Measurements from ENCODE around the gene TAF11L5.
"Not testable (repeated sequence)": the region's sequence is repeated elsewhere in the genome, so short reads cannot be mapped to it uniquely, and the experiment has no call there.

The TAF11L5 gene

GRCh38 chr5:17524935-17525334 is at the start of gene TAF11L5:
TSS of gene TAF11L5 (plus strand) at chr5:17525235.
- not testable (repeated sequence) for DNase-seq

- no peak for DNase-seq
Observed at GRCh38 chr5:17477043-17477442, 48.0 kb upstream of the TAF11L5 start.

- no peak for DNase-seq
Observed at GRCh38 chr5:17477573-17478265, 47.3 kb upstream of the TAF11L5 start.

DNA sequence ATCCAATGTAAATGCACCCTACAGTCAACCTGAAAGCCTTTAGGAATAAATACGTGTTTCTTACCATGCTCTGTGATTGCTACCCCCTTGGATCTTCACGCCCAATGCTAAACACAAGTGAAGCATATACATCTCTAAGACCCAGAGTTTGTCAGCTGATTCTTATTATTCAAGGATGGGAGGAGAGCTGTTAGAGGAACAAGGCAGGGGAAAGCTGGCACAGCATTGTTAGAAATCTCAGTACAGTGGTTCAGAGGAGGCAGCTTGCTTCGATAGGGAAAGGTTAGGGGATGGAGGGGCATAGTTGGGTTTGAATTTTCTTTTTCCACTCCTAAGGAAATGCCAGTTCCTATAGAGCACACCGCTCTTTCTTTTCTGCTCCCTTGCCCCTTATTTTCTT is 43.7 kb upstream of the TAF11L5 start:
- DNase-seq: no peak

GRCh38 chr5:17482790-17483189 is 42.2 kb upstream of the TAF11L5 start:
- DNase-seq: no peak

- not testable (repeated sequence) for DNase-seq
Observed at GRCh38 chr5:17486464-17487173, 38.4 kb upstream of the TAF11L5 start.

GRCh38 chr5:17487174-17487512 is 37.9 kb upstream of the TAF11L5 start:
- no peak for DNase-seq

DNA sequence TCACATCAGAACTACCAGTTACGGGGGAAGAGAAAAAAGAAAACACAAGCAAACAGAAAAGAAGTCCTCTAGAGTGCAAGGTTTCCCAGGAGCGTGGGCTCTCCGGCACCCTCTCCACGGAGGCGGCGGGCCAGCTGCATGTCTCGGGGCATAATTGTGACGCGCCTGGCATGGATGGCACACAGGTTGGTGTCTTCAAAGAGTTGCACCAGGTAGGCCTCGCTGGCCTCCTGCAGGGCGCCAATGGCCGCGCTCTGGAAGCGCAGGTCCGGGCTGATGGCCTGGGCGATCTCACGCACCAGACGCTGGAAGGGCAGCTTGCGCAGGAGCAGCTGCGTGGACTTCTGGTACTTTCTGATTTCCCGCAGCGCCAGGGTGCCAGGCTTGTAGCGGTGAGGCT is 33.8 kb upstream of the TAF11L5 start:
- not testable (repeated sequence) for DNase-seq

DNA sequence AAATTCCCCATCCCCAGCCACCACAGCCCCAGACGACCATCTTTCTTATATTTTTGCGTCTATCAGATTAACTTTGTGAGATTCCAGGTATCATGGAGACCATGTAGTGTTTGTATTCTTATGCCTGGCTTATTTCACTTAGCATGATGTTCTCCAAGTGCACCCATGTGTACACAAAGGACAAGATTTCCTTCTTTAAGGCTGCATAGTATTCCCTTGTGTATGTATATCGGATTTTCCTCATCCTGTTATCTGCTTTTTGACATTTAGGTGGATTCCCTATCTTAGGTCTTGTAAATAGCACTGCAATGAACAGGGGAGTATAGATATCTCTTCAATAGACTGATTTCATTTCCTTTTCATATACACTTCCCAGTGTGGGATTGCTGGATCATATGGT is 32.3 kb upstream of the TAF11L5 start:
- no peak for DNase-seq

- DNase-seq: no peak
Observed at GRCh38 chr5:17497446-17497845, 27.6 kb upstream of the TAF11L5 start.

- DNase-seq: not testable (repeated sequence)
Observed at GRCh38 chr5:17497931-17498330, 27.1 kb upstream of the TAF11L5 start, which contains the start of gene TAF11L2. TSS of gene TAF11L2 (plus strand) at chr5:17498231.

- no peak for DNase-seq
Observed at GRCh38 chr5:17511775-17512325, 13.2 kb upstream of the TAF11L5 start.

DNA sequence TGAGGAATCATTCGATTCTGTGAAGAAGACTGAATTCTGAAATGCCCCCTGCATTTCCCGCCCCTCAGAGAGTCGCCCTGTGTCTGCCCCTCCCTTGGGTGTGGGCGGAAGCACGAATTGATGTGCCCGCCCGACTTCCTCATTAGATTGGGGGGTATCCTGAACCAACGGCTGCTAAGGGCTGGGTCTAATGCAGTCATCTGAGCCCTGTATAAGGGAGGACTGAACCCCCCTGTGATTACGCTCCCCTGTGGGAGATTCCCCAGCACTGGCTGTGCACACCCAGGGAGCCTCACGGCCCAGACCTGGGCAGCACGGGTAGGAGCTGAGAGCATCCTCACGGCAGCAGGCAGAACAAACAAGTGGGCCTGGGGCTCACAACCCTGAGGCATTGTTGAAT is 7.5 kb upstream of the TAF11L5 start:
- not testable (repeated sequence) for DNase-seq

DNA sequence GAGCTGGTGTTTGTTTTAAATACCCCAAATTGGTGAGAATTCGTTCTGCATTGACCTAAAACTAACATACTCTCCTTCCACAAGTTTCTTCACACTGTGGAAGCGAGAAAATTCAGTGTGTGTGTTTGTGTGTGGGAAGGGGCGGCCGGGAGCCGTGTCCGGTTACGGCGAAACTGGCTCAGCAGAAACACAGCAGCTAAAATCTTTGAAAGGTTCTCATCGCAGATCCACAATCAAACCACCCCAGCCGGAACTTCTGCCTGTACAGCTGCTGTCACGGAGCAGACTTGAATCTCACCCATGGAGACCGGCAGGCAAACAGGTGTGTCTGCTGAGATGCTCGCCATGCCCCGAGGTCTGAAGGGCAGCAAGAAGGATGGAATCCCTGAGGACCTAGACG is 7.0 kb upstream of the TAF11L5 start, which contains the start of gene TAF11L3:
TSS of gene TAF11L3 (plus strand) at position 301 of the 400 bp plus-strand sequence.
- DNase-seq: not testable (repeated sequence)

GRCh38 chr5:17519508-17519907 is 5.5 kb upstream of the TAF11L5 start:
- DNase-seq: not testable (repeated sequence)

DNA sequence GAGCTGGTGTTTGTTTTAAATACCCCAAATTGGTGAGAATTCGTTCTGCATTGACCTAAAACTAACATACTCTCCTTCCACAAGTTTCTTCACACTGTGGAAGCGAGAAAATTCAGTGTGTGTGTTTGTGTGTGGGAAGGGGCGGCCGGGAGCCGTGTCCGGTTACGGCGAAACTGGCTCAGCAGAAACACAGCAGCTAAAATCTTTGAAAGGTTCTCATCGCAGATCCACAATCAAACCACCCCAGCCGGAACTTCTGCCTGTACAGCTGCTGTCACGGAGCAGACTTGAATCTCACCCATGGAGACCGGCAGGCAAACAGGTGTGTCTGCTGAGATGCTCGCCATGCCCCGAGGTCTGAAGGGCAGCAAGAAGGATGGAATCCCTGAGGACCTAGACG is 3.5 kb upstream of the TAF11L5 start, which contains the start of gene TAF11L4:
TSS of gene TAF11L4 (plus strand) at position 301 of the 400 bp plus-strand sequence.
- DNase-seq: not testable (repeated sequence)

- DNase-seq: not testable (repeated sequence)
Observed at GRCh38 chr5:17526504-17526903, 1.5 kb downstream of the TAF11L5 start.

DNA sequence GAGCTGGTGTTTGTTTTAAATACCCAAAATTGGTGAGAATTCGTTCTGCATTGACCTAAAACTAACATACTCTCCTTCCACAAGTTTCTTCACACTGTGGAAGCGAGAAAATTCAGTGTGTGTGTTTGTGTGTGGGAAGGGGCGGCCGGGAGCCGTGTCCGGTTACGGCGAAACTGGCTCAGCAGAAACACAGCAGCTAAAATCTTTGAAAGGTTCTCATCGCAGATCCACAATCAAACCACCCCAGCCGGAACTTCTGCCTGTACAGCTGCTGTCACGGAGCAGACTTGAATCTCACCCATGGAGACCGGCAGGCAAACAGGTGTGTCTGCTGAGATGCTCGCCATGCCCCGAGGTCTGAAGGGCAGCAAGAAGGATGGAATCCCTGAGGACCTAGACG is 3.3 kb downstream of the TAF11L5 start, which contains the start of gene TAF11L6:
TSS of gene TAF11L6 (plus strand) at position 301 of the 400 bp plus-strand sequence.
- not testable (repeated sequence) for DNase-seq

Data from NCI-H2227 treated with DMSO at 0.1 percent for 48 hours (cell line).